Activated T-cell treated with anti-CD3 and anti-CD28 coated beads for 48 hours (primary cell): Measurements from ENCODE around the gene METRN.
A peak's percentile ranks its signal among the peaks of the same experiment; 100 is the strongest.

Source experiments
- DNase-seq: peaks from one replicate; pipeline ENCODE4 v3.0.0-alpha.2; 2020; ENCODE audit warnings: low read depth

The METRN gene

DNA sequence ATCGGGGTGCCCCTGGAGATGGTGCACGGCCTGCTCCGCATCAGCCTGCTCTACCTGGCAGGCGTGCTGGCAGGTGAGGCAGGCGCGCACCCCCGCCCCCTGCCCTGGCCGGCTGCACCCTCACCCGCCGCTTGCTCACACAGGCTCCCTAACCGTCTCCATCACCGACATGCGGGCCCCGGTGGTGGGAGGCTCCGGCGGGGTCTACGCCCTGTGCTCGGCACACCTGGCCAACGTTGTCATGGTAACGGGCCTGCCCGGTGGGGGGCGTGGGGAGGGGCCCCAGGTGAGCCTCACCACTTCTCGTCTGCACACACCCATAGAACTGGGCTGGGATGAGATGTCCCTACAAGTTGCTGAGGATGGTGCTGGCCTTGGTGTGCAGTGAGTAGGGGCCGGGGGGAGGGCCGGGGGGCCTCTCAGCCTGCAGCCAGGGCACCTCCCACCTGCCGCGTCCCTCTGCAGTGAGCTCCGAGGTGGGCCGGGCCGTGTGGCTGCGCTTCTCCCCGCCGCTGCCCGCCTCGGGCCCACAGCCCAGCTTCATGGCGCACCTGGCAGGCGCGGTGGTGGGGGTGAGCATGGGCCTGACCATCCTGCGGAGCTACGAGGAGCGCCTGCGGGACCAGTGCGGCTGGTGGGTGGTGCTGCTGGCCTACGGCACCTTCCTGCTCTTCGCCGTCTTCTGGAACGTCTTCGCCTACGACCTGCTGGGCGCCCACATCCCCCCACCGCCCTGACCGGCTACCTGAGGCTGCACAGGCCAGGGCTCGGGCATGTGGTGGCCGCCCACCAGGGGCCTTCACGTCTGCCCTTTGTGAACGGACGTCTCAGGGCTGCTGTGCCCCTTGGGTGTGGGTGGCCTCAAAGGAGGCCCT is 37.4 kb upstream of the METRN start:
- DNase-seq = no peak

DNA sequence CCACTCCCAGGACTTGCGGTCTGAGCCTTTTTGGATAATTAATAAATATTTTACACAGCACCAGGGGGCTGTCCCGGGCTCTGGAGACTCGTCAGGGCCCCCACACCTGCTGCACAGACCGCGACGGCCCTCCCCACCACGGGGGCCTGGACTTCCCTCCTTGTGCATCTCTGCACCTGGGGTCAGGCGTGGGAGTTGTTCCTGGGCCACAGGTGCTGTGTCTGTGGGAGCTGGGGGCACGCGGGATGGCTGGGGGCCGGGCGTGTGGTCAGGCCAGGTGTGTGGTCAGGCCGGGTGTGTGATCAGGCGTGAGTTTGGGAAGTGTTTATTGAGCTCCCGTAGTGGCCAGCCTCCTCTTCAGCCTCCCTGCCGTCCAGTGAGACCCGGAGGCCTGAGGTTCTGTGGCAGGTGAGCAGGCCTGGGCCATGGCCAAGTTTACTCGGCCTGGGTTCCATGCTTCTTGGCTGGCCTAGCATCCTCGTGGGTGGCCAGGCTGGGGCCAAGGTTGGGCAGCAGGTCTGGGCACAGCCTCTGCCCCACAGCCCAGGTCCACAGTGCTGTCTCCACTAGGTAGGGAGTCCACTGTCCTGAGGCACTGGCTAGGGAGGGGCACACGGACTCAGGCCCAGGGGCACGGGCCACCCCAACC is 36.6 kb upstream of the METRN start:
- DNase-seq = no peak

DNA sequence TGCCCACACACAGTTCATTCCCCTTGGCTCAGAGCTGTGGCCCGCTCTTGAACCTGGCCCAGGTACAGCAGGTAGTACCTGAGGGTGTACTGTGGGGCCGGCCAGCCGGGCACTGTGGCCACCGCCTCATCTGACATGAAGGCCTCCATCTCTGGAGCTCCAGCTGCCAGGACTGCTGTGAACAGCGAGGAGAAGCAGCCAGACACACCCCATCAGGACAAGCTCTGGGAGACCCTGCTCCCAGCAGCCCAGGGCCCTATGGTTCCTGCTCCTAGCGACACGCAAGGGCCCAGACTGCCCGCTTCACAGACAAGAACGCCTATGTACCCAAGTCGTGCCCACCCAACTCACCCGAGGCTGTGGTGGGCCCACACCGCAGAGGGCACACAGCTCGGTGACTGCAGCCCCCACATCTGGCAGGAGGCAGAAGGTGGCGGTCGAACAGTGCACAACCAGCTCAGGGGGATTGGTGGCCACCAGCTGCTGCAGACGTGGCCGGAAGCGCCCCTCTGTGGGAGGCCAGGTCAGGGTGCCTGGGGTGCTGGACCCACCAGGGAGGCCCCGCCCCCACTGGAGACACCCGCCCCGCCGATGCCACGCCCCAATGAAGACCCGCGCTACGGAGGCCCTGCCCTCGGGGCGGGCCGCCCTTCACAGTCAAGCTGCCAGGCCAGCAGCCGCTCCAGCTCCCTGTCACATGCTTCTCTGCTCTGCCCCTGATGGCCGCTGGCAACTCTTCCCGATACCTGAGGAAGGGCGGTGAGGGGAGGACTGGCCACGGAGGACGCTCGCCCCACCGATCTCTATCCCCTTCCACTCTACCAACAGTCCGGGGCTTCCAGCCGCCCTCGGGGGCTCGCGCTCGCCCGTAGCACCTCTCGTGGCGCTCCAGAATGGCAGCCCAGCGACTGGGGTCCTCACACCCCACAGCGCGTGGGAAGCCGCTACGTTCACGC is 35.8 kb upstream of the METRN start:
- DNase-seq = peak; percentile 64

DNA sequence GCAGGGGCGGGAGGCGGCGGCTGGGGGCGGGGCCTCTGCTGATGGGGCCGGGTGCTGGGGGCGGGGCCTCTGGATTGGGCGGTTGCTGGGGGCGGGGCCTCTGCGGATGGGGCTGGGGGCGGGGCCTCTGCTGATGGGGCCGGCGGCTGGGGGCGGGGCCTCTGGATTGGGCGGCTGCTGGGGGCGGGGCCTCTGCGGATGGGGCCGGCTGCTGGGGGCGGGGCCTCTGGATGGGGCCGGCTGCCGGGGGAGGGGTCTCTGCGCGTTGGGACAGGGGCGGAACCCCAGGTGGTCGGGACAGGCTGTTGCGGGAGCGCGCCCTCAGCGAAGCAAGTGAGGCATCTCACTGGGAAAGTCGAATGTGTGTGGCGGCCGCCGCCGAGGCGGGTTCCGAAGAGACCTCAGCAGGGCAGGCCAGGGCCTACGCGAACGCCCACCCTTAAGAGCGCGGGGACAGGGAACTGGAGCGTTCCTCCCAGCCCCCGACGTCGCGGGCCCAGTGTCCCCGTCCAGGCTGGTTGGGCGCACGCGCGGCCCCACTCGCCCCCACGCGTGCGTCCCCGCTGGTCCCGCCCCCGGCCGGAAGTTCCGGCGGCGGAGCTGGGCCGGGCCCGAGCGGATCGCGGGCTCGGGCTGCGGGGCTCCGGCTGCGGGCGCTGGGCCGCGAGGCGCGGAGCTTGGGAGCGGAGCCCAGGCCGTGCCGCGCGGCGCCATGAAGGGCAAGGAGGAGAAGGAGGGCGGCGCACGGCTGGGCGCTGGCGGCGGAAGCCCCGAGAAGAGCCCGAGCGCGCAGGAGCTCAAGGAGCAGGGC is 34.9 kb upstream of the METRN start, which contains the start of gene STUB1:
Gene STUB1, plus strand, starts transcription at position 597 of the 811 bp plus-strand sequence. Its CDS starts 116 bp downstream, at position 713.
- DNase-seq = peak; percentile 90

DNA sequence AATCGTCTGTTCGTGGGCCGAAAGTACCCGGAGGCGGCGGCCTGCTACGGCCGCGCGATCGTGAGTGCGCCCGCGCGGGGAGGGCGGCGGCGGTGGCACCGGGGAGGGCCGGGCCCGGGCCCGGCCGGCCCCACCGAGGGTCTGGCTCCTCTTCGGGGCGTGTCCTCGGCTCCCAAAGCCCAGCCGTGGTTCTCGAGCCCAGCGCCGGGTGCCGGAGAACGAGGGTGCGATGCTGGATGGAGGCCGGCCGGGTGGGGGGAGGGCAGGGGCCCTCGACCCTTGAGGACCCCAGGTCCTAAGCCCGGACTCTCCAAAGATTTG is 34.3 kb upstream of the METRN start:
- DNase-seq = no peak

DNA sequence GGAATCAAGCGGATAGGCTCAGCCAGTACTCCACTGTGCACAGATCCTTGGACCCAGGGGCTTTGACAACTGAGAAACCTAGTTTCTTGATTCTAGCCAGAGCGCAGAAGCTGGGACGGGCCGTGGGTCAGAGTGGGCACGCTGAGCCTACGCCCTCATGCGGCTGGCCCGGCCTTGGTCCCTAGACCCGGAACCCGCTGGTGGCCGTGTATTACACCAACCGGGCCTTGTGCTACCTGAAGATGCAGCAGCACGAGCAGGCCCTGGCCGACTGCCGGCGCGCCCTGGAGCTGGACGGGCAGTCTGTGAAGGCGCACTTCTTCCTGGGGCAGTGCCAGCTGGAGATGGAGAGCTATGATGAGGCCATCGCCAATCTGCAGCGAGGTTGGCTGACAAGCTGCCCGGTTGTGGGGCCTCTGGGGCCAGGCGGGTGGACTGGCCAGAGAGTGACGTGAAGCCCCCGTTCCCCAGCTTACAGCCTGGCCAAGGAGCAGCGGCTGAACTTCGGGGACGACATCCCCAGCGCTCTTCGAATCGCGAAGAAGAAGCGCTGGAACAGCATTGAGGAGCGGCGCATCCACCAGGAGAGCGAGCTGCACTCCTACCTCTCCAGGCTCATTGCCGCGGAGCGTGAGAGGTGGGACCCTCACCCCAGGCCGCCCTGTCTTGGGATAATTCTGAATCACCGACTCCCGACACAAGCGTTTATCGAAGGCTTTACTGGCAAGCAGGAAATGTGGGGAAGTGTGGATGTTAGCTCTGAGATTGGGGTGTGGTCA is 33.8 kb upstream of the METRN start:
- DNase-seq = no peak

DNA sequence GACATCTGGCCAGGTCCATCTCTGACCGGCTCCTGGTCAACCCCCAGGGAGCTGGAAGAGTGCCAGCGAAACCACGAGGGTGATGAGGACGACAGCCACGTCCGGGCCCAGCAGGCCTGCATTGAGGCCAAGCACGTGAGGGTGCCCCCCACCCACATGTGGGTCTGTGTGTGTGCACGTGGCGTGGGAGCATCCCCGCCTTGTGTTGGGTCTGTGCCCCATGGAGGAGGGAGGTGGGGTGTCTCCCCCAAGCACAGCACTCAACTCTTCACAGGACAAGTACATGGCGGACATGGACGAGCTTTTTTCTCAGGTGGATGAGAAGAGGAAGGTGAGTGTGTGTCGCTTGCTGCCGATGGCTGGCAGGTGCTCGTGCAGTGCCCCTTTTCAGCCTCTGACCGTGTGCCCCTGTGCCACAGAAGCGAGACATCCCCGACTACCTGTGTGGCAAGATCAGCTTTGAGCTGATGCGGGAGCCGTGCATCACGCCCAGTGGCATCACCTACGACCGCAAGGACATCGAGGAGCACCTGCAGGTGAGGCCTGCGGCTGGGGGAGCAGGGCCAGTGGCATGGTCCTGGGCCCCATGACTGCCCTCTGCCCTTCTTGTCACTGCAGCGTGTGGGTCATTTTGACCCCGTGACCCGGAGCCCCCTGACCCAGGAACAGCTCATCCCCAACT is 33.0 kb upstream of the METRN start:
- DNase-seq = no peak

DNA sequence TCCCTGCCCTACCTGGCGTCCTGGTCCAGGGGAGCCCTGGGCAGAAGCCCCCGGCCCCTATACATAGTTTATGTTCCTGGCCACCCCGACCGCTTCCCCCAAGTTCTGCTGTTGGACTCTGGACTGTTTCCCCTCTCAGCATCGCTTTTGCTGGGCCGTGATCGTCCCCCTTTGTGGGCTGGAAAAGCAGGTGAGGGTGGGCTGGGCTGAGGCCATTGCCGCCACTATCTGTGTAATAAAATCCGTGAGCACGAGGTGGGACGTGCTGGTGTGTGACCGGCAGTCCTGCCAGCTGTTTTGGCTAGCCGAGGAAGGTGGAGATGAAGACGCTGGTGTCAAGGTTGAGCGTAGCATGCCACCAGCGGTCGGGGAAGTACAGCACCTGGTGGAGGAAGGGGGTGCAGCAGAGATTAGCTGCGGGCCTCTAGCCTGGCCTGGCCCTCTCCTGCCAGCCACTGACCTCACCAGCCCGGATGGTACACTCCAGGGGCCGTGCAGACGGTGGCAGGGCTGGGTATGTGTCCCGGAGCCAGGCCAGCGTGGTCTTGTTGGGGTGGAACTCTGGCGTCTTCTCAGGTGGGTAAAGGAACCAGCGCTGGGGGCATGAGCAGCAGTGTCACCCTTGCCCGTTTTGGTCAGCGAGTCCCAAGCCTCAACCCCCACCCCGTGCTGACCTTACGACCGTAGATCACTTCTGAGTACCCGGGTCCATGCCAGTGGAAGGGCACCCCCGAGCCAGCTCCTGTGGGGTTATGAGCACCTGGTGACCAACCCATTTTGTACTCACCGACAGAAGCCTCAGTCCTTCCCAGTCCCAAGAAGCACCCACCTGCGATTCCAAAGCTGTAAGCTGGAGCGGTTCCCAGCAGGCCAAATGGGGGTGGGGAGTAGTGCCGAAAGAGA is 32.2 kb upstream of the METRN start:
- no peak for DNase-seq

DNA sequence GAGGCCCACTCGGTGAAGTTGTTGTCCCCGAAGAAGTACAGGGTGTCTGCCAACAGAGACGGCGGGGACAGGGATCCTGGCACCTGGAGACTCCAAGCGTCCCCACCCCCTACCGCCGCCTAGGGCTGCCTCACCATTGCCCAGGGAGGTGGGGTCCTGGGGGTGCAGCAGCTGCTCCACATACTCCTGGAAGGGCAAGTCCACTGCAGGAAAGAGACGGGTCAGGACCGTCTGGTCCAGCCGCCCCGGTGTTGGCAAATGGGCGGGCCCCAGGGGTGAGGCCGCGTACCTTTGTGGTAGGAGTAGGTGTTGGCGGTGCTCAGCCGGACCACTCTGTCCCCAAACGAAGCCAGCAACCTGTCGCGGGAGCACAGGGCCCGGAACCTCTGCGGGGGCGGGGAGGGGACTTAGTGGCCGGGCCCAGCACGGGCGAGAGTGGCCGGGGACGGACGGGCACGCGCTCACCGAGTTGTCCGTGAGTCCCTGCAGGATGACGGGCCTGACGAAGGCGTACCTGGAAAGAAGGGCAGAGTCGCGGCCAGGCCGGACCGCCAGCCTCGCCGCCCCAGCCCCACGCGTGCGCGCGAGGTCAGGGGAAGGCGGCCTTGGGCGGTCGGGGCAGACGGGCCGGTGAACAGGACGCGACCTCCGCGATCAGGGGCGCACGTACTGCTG is 31.4 kb upstream of the METRN start:
- DNase-seq = no peak

DNA sequence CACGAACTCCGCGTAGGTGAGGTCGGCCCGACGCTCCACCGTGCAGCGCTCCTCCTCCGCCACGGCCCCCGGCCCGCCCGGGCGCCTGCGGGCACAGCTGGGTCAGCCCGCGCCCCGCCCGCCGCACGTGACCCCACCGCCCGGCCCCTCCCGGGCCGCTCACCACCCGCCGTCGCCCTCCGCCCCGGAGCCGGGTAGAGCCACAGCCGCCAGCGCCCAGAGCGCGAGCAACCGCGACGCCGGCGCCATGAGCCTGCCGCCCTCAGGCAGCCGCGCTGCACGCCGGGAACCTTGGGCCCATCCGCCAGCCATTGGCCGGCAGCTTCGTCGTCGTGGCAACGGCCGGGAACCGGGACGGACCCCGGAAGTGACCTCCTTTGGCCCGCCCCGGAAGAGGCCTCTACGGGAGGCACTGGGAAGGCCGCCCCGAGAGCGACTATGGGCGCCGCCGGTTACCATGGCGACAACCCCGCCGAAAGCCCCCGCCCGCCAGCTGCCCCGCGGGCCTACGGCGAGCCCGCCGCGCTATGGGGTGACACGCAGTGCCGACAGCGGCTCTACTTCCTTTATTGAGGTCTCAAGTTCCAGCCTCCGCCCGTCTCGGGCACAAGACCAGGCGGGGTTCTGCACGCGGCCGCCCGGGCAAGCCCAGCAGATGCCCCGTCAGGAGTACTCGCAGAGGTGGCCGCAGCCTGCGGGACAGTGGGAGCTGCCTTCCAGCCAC is 30.7 kb upstream of the METRN start, which contains the start of gene JMJD8:
Gene JMJD8, minus strand, starts transcription at position 264 of the 724 bp plus-strand sequence. Its CDS starts 15 bp downstream, at position 249.
- DNase-seq = peak; percentile 97

DNA sequence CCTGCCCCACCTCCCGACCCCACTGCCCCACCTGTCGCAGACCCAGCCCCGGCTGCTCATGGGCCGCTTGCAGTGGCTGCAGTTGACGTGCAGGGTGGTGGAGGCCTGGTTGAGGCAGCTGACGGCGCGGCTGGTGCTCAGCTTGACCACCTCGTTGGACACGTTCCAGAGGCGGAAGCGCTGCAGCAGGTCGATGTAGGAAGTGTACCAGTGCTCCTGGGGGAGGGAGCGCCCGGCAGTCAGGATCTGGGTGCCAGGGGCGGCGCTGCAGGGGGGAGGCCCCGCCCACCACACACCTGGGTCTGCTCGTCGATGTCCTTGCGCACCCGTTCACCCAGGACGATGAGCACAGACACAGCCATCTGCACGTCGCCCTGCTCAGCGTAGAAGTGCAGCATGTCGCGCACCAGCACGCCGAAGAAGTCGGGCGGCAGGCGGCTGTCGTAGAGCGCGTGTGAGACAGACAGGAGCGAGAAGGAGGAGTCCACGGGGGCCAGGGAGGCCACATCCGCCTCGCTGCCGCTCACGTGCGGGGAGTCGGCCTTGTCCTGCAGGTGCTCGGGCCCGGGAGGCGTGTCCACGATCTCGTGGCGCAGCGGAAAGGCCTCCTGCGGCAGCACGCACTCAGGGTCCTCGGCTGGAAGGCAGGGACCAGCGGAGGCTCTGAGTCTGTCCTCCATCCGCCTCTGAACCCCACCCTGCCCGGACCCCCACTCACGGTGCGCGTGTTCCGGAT is 29.8 kb upstream of the METRN start:
- DNase-seq = no peak

DNA sequence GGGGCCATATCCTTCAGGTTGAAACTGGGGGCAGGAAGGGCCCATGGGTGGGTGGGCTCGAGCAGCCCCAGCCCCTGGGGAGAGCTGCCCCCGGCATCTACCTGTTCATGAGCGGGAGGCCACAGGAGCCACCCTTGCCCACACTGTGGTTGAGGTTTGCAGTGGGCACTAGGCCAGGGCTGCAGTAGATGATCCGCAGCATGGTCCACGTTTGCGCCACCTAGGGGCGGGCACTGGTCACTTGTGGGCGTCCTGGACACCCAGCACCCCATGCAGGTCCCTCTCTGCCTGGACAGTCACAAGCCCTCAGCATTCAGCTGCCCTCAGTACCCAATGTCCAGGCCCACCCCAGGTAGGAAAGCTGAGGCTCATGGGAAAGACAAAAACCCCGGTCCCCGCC is 29.0 kb upstream of the METRN start:
- DNase-seq = no peak

DNA sequence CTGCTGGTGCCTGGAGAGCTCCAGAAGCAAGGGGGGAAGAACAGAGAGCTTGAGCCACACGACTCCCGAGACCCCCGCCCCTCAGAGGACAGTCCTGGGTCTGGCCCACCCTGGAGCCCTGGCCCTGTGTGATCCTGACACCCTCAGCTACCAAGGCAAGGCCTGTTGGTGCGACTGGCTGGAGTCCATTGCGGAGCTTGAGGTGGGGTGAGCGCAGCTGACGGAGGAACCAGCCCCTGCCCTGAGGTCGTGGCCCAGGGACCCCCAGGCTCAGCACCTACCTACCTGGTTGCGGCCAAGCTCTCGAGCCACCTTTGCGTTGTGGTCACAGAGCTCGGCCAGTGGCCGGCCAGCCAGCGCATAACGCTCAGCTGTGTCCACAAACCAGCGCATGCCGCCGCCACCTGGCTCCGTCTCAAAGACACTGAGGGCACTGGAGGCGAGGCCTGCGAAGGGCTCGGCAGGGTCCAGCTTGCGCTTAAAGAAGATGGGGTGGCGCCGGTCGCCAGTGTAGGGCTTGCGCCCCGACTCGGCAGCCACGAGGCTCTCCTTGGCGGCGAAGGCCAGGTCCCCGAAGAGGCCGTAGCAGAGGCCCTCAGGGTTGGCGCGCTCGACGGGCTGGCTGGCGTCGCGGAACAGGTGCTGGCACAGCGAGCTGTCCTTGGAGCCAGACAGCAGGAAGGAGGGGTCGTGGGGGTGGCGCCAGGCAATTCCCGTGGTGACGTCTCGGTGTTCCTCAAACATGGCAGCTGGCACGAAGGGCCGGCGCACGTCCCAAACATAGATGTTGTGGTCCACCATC is 28.3 kb upstream of the METRN start:
- DNase-seq = no peak

DNA sequence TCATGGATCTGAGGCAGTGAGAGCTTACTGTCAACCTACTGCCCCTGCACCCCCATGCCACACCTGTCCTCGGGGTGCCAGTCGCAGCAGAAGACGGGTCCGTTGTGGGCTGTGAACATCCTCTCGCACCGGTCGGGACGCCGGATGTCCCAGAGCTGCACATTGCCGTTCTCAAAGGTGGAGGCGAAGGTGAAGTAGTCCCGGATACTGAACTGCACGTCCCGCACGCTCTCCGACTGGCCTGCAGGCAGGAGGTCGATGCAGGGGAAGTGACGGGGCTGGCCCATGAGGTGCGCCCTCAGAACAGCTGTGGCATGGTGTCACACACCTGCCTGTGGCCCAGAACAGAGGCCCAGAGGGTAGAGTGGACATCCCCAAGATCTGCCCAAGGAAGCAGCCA is 27.4 kb upstream of the METRN start:
- no peak for DNase-seq

DNA sequence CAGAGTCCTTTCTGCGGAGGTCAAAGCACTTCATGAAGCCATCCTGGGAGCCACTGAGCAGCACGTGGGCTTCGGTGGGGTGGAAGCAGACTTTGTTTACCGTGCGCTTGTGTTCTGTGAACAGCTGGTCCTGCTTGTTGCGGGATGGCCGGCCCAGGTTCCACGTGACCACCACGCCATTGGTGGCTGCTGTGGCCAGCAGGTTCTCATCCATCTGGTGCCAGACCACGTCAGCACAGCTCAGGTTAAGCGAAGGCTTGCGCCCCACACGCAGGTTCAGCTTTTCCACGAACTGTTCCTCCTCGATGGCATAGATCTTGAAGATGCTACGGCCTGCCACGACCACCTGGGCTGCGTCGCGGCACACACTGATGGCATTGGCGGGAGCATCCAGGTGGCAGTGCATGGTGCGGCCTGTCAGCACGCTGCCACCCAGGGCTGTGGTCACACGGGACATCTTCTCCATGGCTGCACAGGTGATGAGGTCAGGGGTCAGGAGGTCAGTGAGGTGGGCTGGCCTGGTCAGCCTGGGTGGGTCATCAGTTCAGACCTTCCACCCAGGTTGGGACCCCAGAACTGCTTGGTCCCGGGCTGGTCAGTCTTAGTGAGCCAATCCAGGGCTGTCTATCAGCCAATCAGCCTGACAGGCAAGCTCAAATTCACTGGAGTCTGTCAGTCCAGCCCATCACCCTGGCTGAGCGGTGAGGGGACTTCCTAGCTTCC is 25.6 kb upstream of the METRN start:
- no peak for DNase-seq
